Activated T-cell treated with anti-CD3 and anti-CD28 coated beads, Interleukin-2, amount 50 U/mL, for 72 hours (primary cell): Measurements from ENCODE around the gene HMOX1. TPM values are rescaled to one million over a fixed set of nuclear protein-coding genes. Genes with fewer than 3 reads are reported as not detected.
"Not testable (repeated sequence)": the region's sequence is repeated elsewhere in the genome, so short reads cannot be mapped to it uniquely, and the experiment has no call there.

Experiments
- ATAC-seq, 2 donors: fragments of 150-1000 bp; cut with Tn5 transposase; replicated peaks in 1 of 2; 2 replicates each; pipeline ENCODE4 v1.10.0; 2021; ENCODE audit warnings: moderate library complexity in 2 of 2, mild to moderate bottlenecking in 1 of 2
- DNase-seq, 2 donors: peaks; one replicate each; pipeline ENCODE4 v3.0.0; 2021 to 2022; ENCODE audit warnings: mixed read lengths in 1 of 2
- H3K27ac Mint-ChIP-seq: one replicate; pipeline ENCODE4 v1.8.0; 2022; ENCODE audit warnings: mild to moderate bottlenecking, moderate library complexity, mixed read lengths
- H3K27me3 Mint-ChIP-seq: one replicate; pipeline ENCODE4 v1.8.0; 2022; ENCODE audit warnings: low read depth, mixed read lengths
- H3K36me3 Mint-ChIP-seq, 2 donors: one replicate each; pipeline ENCODE4 v1.8.0; 2022; ENCODE audit warnings: mixed read lengths in 2 of 2, mild to moderate bottlenecking in 1 of 2; ENCODE audit not compliant: insufficient read depth in 2 of 2
- H3K4me1 Mint-ChIP-seq: one replicate; pipeline ENCODE4 v1.8.0; 2022; ENCODE audit warnings: low read depth, mixed read lengths
- H3K4me3 Mint-ChIP-seq, 2 donors: one replicate each; pipeline ENCODE4 v1.8.0; 2022; ENCODE audit warnings: mild to moderate bottlenecking in 2 of 2, mixed read lengths in 2 of 2, moderate library complexity in 2 of 2
- H3K9me3 Mint-ChIP-seq, 2 donors: one replicate each; pipeline ENCODE4 v1.8.0; 2022; ENCODE audit warnings: mixed read lengths in 2 of 2
- total RNA-seq, 2 donors: library from RNA; stranded (reverse); gene quantifications; one replicate each; pipeline ENCODE4 v1.2.3, GENCODE V29; 2022

The HMOX1 gene
- total RNA-seq, 2 donors from 2014 or later = 0.34 to 0.76 TPM

- Mint-ChIP-seq H3K9me3 (no peaks in the 10 kb centered on the region), H3K36me3 (peaks cover 0 to 51% of the 10 kb centered on the region in 2 donors), H3K27me3 (no peaks in the 10 kb centered on the region), H3K4me3 (no peak overlapping the region), H3K27ac (peak overlapping the region; percentile 23), H3K4me1 (no peaks in the 10 kb centered on the region)
- DNase-seq (no peak), ATAC-seq (no peak)
These were observed 44.6 kb downstream of the HMOX1 start for GRCh38 chr22:35425546-35425945.

GRCh38 chr22:35425971-35426800, 45.3 kb downstream of the HMOX1 start:
- H3K4me3 Mint-ChIP-seq = no peak overlapping the region
- H3K36me3 Mint-ChIP-seq = peaks cover 0 to 48% of the 10 kb centered on the region in 2 donors
- ATAC-seq (peak; percentile 16 to 18), DNase-seq (no peak)
- no peaks in the 10 kb centered on the region for H3K4me1 Mint-ChIP-seq
- H3K27ac Mint-ChIP-seq = peak overlapping the region; percentile 5
- H3K27me3 Mint-ChIP-seq = no peaks in the 10 kb centered on the region
- H3K9me3 Mint-ChIP-seq = no peaks in the 10 kb centered on the region

DNA sequence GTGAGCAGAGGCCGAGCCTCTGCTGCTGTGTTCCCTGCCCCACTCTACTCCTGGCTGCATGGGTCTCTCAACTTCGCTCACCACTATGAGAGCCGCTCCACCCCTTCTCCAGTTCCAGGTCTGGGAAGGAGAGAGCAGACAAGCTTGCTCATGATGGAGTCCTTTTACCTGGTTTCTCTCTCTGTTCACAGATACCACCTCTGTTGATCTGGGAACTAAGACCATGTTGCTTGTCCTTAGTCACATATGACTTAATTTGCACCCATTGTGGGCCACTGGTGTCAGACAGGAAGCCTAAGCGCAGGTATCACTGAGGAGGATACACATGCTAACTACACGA, 45.9 kb downstream of the HMOX1 start:
- ATAC-seq = no peak
- no peaks in the 10 kb centered on the region for H3K4me1 Mint-ChIP-seq
- no peak for DNase-seq
- H3K9me3 Mint-ChIP-seq = no peaks in the 10 kb centered on the region
- no peaks in the 10 kb centered on the region for H3K27me3 Mint-ChIP-seq
- H3K36me3 Mint-ChIP-seq = peaks cover 0 to 48% of the 10 kb centered on the region in 2 donors
- peak overlapping the region; percentile 43 for H3K27ac Mint-ChIP-seq
- no peak overlapping the region for H3K4me3 Mint-ChIP-seq

GRCh38 chr22:35430897-35431322, 50.0 kb downstream of the HMOX1 start:
- Mint-ChIP-seq H3K27ac (no peak overlapping the region), H3K27me3 (no peaks in the 10 kb centered on the region), H3K4me1 (no peaks in the 10 kb centered on the region), H3K36me3 (peaks cover 12 to 44% of the 10 kb centered on the region in 2 donors), H3K4me3 (no peak overlapping the region), H3K9me3 (no peaks in the 10 kb centered on the region)
- peak; percentile 65 to 68 for DNase-seq
- peak; percentile 51 to 54 for ATAC-seq

DNA sequence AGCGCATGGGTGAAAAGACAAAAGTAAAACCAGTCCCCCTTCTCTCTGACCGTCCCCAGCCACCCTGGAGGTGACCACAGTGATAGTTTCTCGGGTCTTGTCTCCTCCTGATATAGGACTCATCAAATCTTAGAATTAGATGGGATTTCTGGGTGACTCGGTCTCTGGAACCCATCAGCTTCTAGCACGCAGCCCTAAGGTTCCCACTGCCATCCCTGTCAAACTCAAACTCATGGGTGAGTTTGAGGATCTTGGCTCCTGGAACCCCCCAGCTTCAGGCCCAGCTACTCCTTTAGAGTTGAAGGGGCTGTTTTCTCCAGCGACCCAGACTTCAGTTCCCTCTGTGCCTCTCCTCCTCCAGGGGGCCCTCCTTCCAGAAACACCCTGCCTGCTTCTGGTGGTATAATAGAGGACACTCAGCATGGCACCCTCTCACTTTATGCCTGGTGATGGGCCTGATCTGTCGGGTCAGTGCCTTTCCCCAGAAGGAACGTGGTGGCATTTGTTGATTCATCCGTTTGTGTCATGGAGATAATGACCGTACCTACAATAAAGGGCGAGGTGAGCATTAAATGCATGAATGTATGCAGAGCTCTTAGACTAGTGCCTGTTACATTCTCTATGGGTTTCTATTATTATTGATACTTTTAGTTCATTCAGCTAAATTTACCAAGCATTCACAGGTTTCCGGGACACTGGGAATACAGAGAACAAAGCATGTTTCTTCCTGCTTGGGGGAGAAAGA, 50.8 kb downstream of the HMOX1 start:
- ATAC-seq (no peak), DNase-seq (no peak)
- H3K36me3 Mint-ChIP-seq = peaks cover 12 to 44% of the 10 kb centered on the region in 2 donors
- H3K4me3 Mint-ChIP-seq = no peak overlapping the region
- H3K9me3 Mint-ChIP-seq = no peaks in the 10 kb centered on the region
- no peaks in the 10 kb centered on the region for H3K4me1 Mint-ChIP-seq
- no peaks in the 10 kb centered on the region for H3K27me3 Mint-ChIP-seq
- no peak overlapping the region for H3K27ac Mint-ChIP-seq

DNA sequence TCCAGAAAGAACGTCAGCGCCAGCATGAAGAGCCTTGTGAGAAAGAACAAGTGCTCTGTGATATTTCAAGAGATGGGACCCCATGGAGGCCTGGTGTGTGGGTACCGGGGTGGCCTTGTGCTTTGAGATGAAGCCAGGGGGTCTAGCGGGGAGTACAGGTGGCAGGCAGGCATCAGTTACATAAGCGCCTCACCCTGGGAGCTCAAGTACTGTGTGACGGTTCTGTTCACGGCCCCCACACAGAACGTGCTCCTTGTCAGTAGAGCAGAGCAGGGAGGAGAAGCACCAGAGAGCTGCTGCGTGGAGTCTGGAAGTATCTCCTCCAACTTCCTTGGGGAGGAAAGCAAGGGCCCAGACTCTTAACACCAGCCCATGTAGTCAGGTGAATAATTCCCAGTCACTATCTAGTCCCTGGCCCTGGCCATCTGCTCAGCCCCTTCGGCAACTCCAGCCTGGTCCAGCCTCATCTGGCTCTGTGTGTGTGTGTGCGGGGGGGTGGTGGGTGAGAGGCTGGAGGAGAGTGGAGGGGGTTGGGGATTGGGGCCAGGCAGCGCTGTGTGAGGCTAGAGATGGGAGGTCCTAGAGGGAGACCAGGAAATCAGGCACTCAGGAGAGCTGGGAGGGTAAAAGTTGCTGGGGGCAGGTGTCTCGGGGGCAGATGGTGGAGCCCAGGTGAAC, 51.5 kb downstream of the HMOX1 start:
- DNase-seq (no peak), ATAC-seq (no peak)
- Mint-ChIP-seq H3K9me3 (no peaks in the 10 kb centered on the region), H3K27ac (no peak overlapping the region), H3K27me3 (no peaks in the 10 kb centered on the region), H3K4me1 (peaks cover under 1% of the 10 kb centered on the region), H3K36me3 (peaks cover 12 to 45% of the 10 kb centered on the region in 2 donors), H3K4me3 (no peak overlapping the region)

DNA sequence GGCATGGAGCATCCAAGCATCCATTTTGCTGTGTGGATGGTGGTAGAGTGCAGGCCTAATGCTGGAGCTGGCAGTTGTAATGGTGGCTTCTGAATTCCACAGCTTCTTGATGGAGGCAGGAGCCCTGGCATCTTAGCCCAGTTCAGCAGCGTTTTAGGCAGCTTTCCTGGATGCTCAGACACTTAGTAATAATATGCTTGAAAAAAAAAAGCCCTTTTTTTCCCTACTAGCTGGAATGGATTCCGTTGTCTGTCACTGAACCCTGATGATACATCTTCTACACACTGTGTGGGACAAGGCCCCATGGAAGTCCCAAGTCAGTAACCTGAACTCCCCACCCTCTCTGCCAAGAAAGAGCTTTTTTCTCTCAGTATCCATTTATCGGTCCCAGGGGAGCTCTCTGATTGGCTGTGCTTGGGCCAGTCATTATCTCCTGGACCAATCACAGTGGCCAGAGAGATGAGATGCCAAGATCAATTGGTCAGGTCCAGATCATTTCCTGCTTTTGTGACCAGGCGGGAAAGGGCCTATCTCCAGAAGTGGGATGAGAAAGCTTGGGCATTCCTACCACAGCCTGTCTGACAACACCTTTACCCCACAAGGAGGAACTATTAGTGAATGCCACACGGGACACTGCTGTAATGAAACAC, 53.3 kb downstream of the HMOX1 start:
- H3K27me3 Mint-ChIP-seq = no peaks in the 10 kb centered on the region
- no peak for ATAC-seq
- peaks cover 23 to 55% of the 10 kb centered on the region in 2 donors for H3K36me3 Mint-ChIP-seq
- no peak for DNase-seq
- H3K9me3 Mint-ChIP-seq = peaks cover 2 to 6% of the 10 kb centered on the region in 2 donors
- no peak overlapping the region for H3K4me3 Mint-ChIP-seq
- peaks cover 4% of the 10 kb centered on the region for H3K4me1 Mint-ChIP-seq
- H3K27ac Mint-ChIP-seq = no peak overlapping the region

- Mint-ChIP-seq H3K27ac (no peak overlapping the region), H3K27me3 (no peaks in the 10 kb centered on the region), H3K4me1 (peaks cover 4% of the 10 kb centered on the region), H3K36me3 (peaks cover 23 to 51% of the 10 kb centered on the region in 2 donors), H3K9me3 (peaks cover 2 to 6% of the 10 kb centered on the region in 2 donors), H3K4me3 (no peak overlapping the region)
- DNase-seq (no peak), ATAC-seq (no peak)
These were observed 54.4 kb downstream of the HMOX1 start for GRCh38 chr22:35435201-35435740.

- ATAC-seq (no peak), DNase-seq (no peak)
- H3K27me3 Mint-ChIP-seq = no peaks in the 10 kb centered on the region
- H3K4me3 Mint-ChIP-seq = no peak overlapping the region
- H3K36me3 Mint-ChIP-seq = peaks cover 23 to 48% of the 10 kb centered on the region in 2 donors
- peaks cover 2 to 6% of the 10 kb centered on the region in 2 donors for H3K9me3 Mint-ChIP-seq
- H3K4me1 Mint-ChIP-seq = peaks cover 4% of the 10 kb centered on the region
- H3K27ac Mint-ChIP-seq = no peak overlapping the region
These were observed 55.5 kb downstream of the HMOX1 start for GRCh38 chr22:35436421-35436820.

GRCh38 chr22:35437049-35437448, 56.2 kb downstream of the HMOX1 start:
- peak; percentile 16 to 19 for ATAC-seq
- Mint-ChIP-seq H3K4me3 (no peak overlapping the region), H3K36me3 (peaks cover 21 to 43% of the 10 kb centered on the region in 2 donors), H3K9me3 (peaks cover 2 to 6% of the 10 kb centered on the region in 2 donors), H3K27me3 (no peaks in the 10 kb centered on the region), H3K27ac (no peak overlapping the region), H3K4me1 (peaks cover 4% of the 10 kb centered on the region)
- DNase-seq = no peak

DNA sequence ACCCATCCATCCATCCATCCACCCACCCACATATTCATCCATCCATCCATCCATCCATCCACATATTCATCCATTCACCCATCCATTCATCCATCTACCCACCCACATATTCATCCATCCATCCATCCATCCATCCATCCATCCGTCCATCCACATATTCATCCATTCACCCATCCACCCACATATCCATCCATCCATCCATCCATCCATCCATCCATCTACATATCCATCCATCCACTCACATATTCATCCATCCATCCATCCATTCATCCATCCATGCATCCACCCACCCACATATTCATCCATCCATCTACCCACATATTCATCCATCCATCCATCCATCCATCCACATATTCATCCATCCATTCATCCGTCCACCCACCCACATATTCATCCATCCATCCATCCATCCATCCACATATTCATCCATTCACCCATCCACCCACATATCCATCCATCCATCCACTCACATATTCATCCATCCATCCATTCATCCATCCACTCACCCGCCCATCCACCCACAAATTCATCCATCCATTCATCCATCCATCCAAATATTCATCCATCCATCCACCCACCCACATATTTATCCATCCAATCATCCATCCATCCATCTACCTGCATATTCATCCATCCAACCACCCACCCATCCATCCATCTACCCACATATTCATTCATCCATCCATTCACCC, 57.9 kb downstream of the HMOX1 start:
- DNase-seq, H3K27me3 Mint-ChIP-seq, H3K27ac Mint-ChIP-seq, H3K4me3 Mint-ChIP-seq, H3K4me1 Mint-ChIP-seq, H3K9me3 Mint-ChIP-seq, ATAC-seq: not testable (repeated sequence)
- H3K36me3 Mint-ChIP-seq = peaks cover 14 to 32% of the 10 kb centered on the region in 2 donors

GRCh38 chr22:35439365-35439717, 58.4 kb downstream of the HMOX1 start:
- H3K9me3 Mint-ChIP-seq = peaks cover 2 to 6% of the 10 kb centered on the region in 2 donors
- peaks cover 13 to 31% of the 10 kb centered on the region in 2 donors for H3K36me3 Mint-ChIP-seq
- H3K4me3 Mint-ChIP-seq = no peak overlapping the region
- no peak for ATAC-seq
- H3K27me3 Mint-ChIP-seq = no peaks in the 10 kb centered on the region
- peaks cover 4% of the 10 kb centered on the region for H3K4me1 Mint-ChIP-seq
- no peak for DNase-seq
- H3K27ac Mint-ChIP-seq = no peak overlapping the region
